Measurements from ENCODE around the gene EMB. TPM values are rescaled to one million over a fixed set of nuclear protein-coding genes. Genes with fewer than 3 reads are reported as not detected.
"Not testable (repeated sequence)": the region's sequence is repeated elsewhere in the genome, so short reads cannot be mapped to it uniquely, and the experiment has no call there.

EMB gene
- 10 to 100 TPM in 2 of 4 donors, 1 to 10 TPM in 2; 7.2 to 18.9 (median 10.0) TPM for total RNA-seq

DNA sequence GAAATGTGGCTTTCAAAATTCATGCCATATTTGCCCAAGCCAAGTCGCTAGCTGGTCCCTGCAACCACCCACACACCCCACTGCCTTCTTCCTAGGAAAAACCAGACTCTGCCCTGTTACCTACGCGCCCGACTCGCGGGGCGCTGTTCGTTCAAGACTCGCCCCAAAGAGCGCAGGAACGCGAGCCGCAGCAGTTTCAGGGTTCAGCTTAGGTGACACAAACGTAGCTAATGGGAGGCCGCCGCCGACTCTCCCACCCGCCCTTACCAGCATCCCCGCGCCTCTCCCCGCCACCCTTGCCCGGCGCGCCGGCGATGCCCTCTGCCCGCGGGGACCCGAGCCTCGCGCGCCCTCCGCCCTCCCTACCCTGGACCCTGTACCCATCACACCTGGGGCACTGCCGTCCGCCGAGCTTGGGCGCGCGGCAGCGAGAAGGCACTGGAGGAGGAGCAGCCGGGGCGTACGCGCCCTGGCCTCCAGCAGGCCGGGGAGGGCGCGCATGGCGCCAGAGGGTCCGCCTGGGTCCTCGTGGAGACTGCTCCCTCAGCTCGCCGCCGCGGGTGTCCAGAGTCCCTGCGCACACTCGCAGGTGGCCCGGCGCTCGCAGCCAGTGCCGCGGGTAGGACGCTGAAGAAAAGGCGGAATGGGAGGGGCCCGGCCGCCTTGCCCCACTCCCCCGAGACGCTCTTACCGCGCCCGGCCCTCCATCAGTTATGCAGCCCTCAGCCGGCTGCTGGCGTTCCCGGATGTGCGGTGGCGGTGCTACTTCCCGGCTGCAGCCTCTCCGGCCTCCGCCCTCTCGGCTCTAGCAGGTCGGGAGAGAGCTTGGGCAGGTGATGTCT is at the start of gene EMB:
EMB (minus strand) TSS at position 638 of the 842 bp plus-strand sequence; CDS start at position 501, 137 bp downstream.
- no peaks in the 10 kb centered on the region for H3K36me3 ChIP-seq
- peaks cover 0 to 10% (median 9%) of the 10 kb centered on the region in 4 donors for H3K4me1 ChIP-seq
- TF ChIP-seq CTCF (IDR thresholded peaks at IDR 0.05) (no peak), POLR2AphosphoS5 (IDR thresholded peaks at IDR 0.05) (no peak), EP300 (IDR thresholded peaks at IDR 0.05) (no peak), POLR2A (IDR thresholded peaks at IDR 0.05; ENCODE audit: low read depth) (no peak)
- DNase-seq (ENCODE audit: extremely low spot score) = no peak
- H3K4me3 ChIP-seq = peak within 1 kb of the TSS; percentile 44 to 59 (median 46)
- peak within 1 kb of the TSS; percentile 32 to 68 (median 56) for H3K27ac ChIP-seq (replicated peaks in 1 of 4)
- intact Hi-C loops (cut with DNase I) = no loop called here
- WGBS = under 1% methylated on average over 19 of the region's 80 CpGs
- H3K9me3 ChIP-seq = no peaks in the 10 kb centered on the region
- H3K27me3 ChIP-seq = peaks cover 0 to 25% (median 6%) of the 10 kb centered on the region in 4 donors

DNA sequence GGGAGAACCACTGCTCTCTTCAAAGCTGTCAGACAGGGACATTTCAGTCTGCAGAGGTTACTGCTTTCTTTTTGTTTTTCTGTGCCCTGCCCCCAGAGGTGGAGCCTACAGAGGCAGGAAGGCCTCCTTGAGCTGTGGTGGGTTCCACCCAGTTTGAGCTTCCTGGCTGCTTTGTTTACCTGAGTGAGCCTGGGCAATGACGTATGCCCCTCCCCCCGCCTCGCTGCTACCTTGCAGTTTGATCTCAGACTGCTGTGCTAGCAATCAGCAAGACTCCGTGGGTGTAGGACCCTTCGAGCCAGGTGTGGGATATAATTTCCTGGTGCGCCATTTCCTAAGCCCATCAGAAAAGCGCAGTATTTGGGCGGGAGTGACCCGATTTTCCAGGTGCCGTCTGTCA is 48.4 kb upstream of the EMB start:
- DNase-seq (ENCODE audit: extremely low spot score); H3K27ac ChIP-seq (replicated peaks in 1 of 4); intact Hi-C loops (cut with DNase I); H3K9me3 ChIP-seq; H3K4me1 ChIP-seq; H3K36me3 ChIP-seq; H3K27me3 ChIP-seq; H3K4me3 ChIP-seq: not testable (repeated sequence)
- 91% methylated on average over 10 of the region's 10 CpGs for WGBS

- H3K36me3 ChIP-seq; H3K27me3 ChIP-seq; H3K4me1 ChIP-seq; H3K9me3 ChIP-seq; DNase-seq (ENCODE audit: extremely low spot score); intact Hi-C loops (cut with DNase I); H3K4me3 ChIP-seq; H3K27ac ChIP-seq (replicated peaks in 1 of 4): not testable (repeated sequence)
- 64% methylated on average over 2 of the region's 2 CpGs for WGBS
Measured at GRCh38 chr5:50478790-50479189, 37.7 kb upstream of the EMB start.

GRCh38 chr5:50476549-50476948 is 35.5 kb upstream of the EMB start:
- WGBS = 65% methylated on average over 1 of the region's 1 CpG
- Histone ChIP-seq H3K4me3 (no peak overlapping the region), H3K27ac (replicated peaks in 1 of 4) (no peak overlapping the region), H3K4me1 (no peaks in the 10 kb centered on the region), H3K9me3 (no peaks in the 10 kb centered on the region), H3K36me3 (no peaks in the 10 kb centered on the region), H3K27me3 (no peaks in the 10 kb centered on the region)
- intact Hi-C loops (cut with DNase I) = no loop called here
- DNase-seq (ENCODE audit: extremely low spot score) = no peak
- TF ChIP-seq EP300 (IDR thresholded peaks at IDR 0.05) (no peak), POLR2A (IDR thresholded peaks at IDR 0.05; ENCODE audit: low read depth) (no peak), CTCF (IDR thresholded peaks at IDR 0.05) (no peak), POLR2AphosphoS5 (IDR thresholded peaks at IDR 0.05) (no peak)

DNA sequence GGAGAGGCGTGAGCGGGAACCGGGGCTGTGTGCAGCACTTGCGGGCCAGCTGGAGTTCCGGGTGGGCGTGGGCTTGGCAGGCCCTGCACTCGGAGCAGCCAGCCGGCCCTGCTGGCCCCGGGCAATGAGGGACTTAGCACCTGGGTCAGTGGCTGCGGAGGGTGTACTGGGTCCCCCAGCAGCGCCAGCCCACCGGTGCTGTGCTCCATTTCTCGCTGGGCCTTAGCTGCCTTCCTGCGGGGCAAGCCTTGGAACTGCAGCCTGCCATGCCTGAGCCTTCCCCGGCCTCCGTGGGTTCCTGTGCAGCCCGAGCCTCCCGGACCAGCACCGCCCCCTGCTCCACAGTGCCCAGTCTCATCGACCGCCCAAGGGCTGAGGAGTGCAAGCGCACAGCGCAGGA is 23.9 kb upstream of the EMB start:
- DNase-seq (ENCODE audit: extremely low spot score); intact Hi-C loops (cut with DNase I); H3K4me3 ChIP-seq; H3K27ac ChIP-seq (replicated peaks in 1 of 4); H3K27me3 ChIP-seq; H3K4me1 ChIP-seq; H3K9me3 ChIP-seq; H3K36me3 ChIP-seq: not testable (repeated sequence)
- 80% methylated on average over 2 of the region's 23 CpGs for WGBS

DNA sequence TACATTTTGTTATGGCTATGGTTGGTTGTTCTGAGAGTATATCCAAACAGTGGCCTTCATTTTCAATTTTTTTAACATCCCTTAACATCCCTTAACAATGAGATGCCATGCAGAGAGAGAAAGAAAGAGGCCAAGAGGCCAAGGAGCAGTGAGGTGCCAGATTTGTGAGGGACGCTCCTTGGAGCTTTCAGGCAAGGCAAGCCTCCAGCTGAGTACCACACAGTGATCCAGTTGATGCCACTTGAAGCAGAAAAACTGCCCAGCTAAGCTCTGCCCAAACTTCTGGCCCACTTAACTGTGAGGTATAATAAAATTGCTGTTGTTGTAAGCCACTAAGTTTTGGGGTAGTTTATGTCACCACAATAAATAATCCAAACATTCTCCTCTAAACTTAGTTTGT is 22.6 kb upstream of the EMB start:
- H3K36me3 ChIP-seq = no peaks in the 10 kb centered on the region
- intact Hi-C loops (cut with DNase I) = no loop called here
- no peak for DNase-seq (ENCODE audit: extremely low spot score)
- no peaks in the 10 kb centered on the region for H3K27me3 ChIP-seq
- H3K27ac ChIP-seq (replicated peaks in 1 of 4) = no peak overlapping the region
- no peaks in the 10 kb centered on the region for H3K4me1 ChIP-seq
- no peak overlapping the region for H3K4me3 ChIP-seq
- no peaks in the 10 kb centered on the region for H3K9me3 ChIP-seq
- TF ChIP-seq EP300 (IDR thresholded peaks at IDR 0.05) (no peak), POLR2AphosphoS5 (IDR thresholded peaks at IDR 0.05) (no peak), POLR2A (IDR thresholded peaks at IDR 0.05; ENCODE audit: low read depth) (no peak), CTCF (IDR thresholded peaks at IDR 0.05) (no peak)
- WGBS = 58% methylated on average over 1 of the region's 1 CpG
